CD14-positive monocyte (primary cell): Measurements from ENCODE around the gene RNF135. TPM values are rescaled to one million over a fixed set of nuclear protein-coding genes. Genes with fewer than 3 reads are reported as not detected.
A peak's percentile ranks its signal among the peaks of the same experiment; 100 is the strongest.
"Not testable (repeated sequence)": the region's sequence is repeated elsewhere in the genome, so short reads cannot be mapped to it uniquely, and the experiment has no call there.

Experiments used
- DNase-seq, 3 donors: peaks; one replicate each; pipeline ENCODE4 v3.0.0-alpha.2; 2011 to 2022
- H2AFZ ChIP-seq: 2 replicates; pipeline ENCODE4 v1.6.0; 2012; ENCODE audit warnings: mild to moderate bottlenecking, low read depth, low read length, inconsistent platforms; ENCODE audit not compliant: insufficient read depth, poor library complexity, severe bottlenecking
- H3K27ac ChIP-seq, 2 donors: 1 replicate in 1 of 2; 2 replicates in 1 of 2; pipeline ENCODE4 v1.5.1; 2012 to 2013; ENCODE audit warnings: low read length in 2 of 2, control low read depth in 1 of 2, inconsistent platforms in 1 of 2, low read depth in 1 of 2, mild to moderate bottlenecking in 1 of 2
- H3K27me3 ChIP-seq, 2 donors: one replicate each; pipeline versions ENCODE4 v1.6.0 to v1.6.1; 2011 to 2013; ENCODE audit warnings: low read length in 2 of 2; ENCODE audit not compliant: control insufficient read depth in 2 of 2, insufficient read depth in 2 of 2
- H3K36me3 ChIP-seq, 2 donors: replicated peaks in 1 of 2; 1 replicate in 1 of 2; 2 replicates in 1 of 2; pipeline versions ENCODE4 v1.5.1 to v1.6.1; 2012 to 2013; ENCODE audit warnings: low read length in 2 of 2, control low read depth in 1 of 2, inconsistent platforms in 1 of 2, mild to moderate bottlenecking in 1 of 2; ENCODE audit not compliant: insufficient read depth in 2 of 2, control insufficient read depth in 1 of 2
- H3K4me1 ChIP-seq, 2 donors: 1 replicate in 1 of 2; 2 replicates in 1 of 2; pipeline versions ENCODE4 v1.5.1 to v1.6.1; 2012 to 2013; ENCODE audit warnings: low read length in 2 of 2, control low read depth in 1 of 2, inconsistent platforms in 1 of 2, mild to moderate bottlenecking in 1 of 2, moderate library complexity in 1 of 2; ENCODE audit not compliant: insufficient read depth in 2 of 2, control insufficient read depth in 1 of 2
- H3K4me2 ChIP-seq: replicated peaks from 2 replicates; pipeline ENCODE3; 2012; ENCODE audit warnings: low read length, moderate library complexity, mild to moderate bottlenecking; ENCODE audit not compliant: poor library complexity, severe bottlenecking; ENCODE audit errors: extremely low read depth
- H3K4me3 ChIP-seq, 3 experiments: fragments of 200-600 bp in 1 of 3; sonication (generic) in 1 of 3; replicated peaks in 1 of 3; 1 replicate in 2 of 3; 2 replicates in 1 of 3; pipeline ENCODE4 v1.5.1; 2011 to 2013; ENCODE audit warnings: low read length in 3 of 3, mild to moderate bottlenecking in 3 of 3, control low read depth in 2 of 3, low read depth in 2 of 3, inconsistent platforms in 1 of 3, moderate library complexity in 1 of 3
- H3K79me2 ChIP-seq: 2 replicates; pipeline ENCODE4 v1.6.0; 2012; ENCODE audit warnings: mild to moderate bottlenecking, control low read depth, inconsistent platforms, low read length, moderate library complexity; ENCODE audit not compliant: insufficient read depth
- H3K9ac ChIP-seq: 2 replicates; pipeline ENCODE4 v1.6.0; 2017; ENCODE audit warnings: low read length, mild to moderate bottlenecking; ENCODE audit not compliant: insufficient read depth, poor library complexity, severe bottlenecking
- H3K9me3 ChIP-seq, 2 donors: replicated peaks in 1 of 2; 1 replicate in 1 of 2; 2 replicates in 1 of 2; pipeline versions ENCODE4 v1.5.1 to v1.6.1; 2012 to 2013; ENCODE audit warnings: low read length in 2 of 2, control low read depth in 1 of 2; ENCODE audit not compliant: control insufficient read depth in 1 of 2, insufficient read depth in 1 of 2
- H4K20me1 ChIP-seq: 2 replicates; pipeline ENCODE4 v1.6.0; 2012; ENCODE audit warnings: mild to moderate bottlenecking, low read length, control low read depth, moderate library complexity; ENCODE audit not compliant: insufficient read depth
- H3K27ac Mint-ChIP-seq, 7 donors: one replicate each; pipeline ENCODE4 v1.8.0; 2020; ENCODE audit warnings: mild to moderate bottlenecking in 7 of 7, mixed read lengths in 7 of 7, moderate library complexity in 6 of 7, inconsistent platforms in 2 of 7
- H3K27me3 Mint-ChIP-seq, 3 donors: one replicate each; pipeline ENCODE4 v1.8.0; 2021 to 2022; ENCODE audit warnings: low read depth in 3 of 3, mild to moderate bottlenecking in 3 of 3, mixed read lengths in 3 of 3, moderate library complexity in 3 of 3, inconsistent platforms in 1 of 3
- H3K36me3 Mint-ChIP-seq, 2 donors: one replicate each; pipeline ENCODE4 v1.8.0; 2020; ENCODE audit warnings: mixed read lengths in 2 of 2, inconsistent platforms in 1 of 2, mild to moderate bottlenecking in 1 of 2
- H3K4me1 Mint-ChIP-seq: one replicate; pipeline ENCODE4 v1.8.0; 2020; ENCODE audit warnings: mild to moderate bottlenecking, mixed read lengths
- H3K4me3 Mint-ChIP-seq, 2 donors: one replicate each; pipeline ENCODE4 v1.8.0; 2020; ENCODE audit warnings: mild to moderate bottlenecking in 2 of 2, mixed read lengths in 2 of 2, moderate library complexity in 1 of 2
- H3K9me3 Mint-ChIP-seq, 7 donors: one replicate each; pipeline ENCODE4 v1.8.0; 2020 to 2022; ENCODE audit warnings: mixed read lengths in 7 of 7, mild to moderate bottlenecking in 6 of 7, moderate library complexity in 6 of 7, inconsistent platforms in 2 of 7
- WGBS: methylation state at CpG from one replicate; pipeline ENCODE4 v1.1.5; 2013; ENCODE audit warnings: missing lambda C conversion rate; ENCODE audit not compliant: insufficient coverage; 5-methylcytosine and 5-hydroxymethylcytosine counted together
- intact Hi-C, 2 donors: fragments of 100-400 bp; cut with micrococcal nuclease; formaldehyde crosslinking; loops; one replicate each; pipeline versions ENCODE4 v1.15.0 to v1.15.1; 2023
- polyA plus RNA-seq, 3 donors: library from polyadenylated mRNA; depleted of rRNA in 1 of 3; unstranded in 2 of 3; stranded (reverse) in 1 of 3; fragments of 300-500 nt in 2 of 3; fragments of >200 nt in 1 of 3; fragmentation: Illumina TruSeq in 2 of 3; gene quantifications; 1 replicate in 2 of 3; 2 replicates in 1 of 3; pipeline ENCODE4 v1.2.3, GENCODE V29; 2012 to 2021
- TF ChIP-seq, protein P1 (sequence below): fragments of 200-600 bp; IDR thresholded peaks from one replicate; pipeline ENCODE4 v1.8.0; 2022; ENCODE audit warnings: antibody characterized with exemption, mild to moderate bottlenecking

Gene RNF135
- polyA plus RNA-seq, 3 donors: 51.4 to 74.8 (median 66.6) TPM

DNA sequence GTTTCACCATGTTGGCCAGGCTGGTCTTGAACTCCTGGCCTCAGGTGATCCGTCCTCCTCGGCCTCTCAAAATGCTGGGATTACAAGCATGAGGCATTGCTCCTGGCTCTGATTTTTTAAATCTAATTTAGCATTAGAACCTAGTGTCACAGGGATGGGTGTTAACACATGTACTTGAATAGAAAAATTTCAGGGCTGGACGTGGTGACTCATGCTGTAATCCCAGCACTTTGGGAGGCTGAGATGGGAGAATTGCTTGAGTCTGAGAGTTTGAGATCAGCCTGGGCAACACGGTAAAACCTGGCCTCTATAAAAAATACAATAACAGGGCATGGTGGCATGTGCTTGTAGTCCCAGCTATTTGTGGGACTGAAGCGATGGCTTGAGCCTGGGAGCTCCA lies 6.0 kb upstream of the RNF135 start:
- DNase-seq: no peak
- no peaks in the 10 kb centered on the region for H3K9me3 Mint-ChIP-seq

DNA sequence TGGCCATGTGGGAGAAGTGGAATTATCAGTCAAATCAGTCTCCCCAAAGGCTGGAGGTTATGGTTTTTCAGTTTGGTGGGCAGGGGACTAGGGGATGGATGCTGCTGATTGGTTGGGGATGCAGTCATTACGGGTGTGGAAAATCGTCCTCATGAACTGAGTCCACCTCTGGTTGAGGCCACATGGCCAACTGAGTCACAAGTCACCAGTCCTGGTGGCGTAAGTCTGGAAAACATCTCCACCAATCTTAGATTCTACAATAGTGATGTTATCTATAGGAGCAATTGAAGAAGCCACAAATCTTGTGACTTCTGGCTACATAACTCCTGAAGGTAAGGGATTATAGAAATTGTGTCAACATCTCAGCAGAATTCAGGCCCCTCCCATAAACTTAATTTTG lies 5.2 kb upstream of the RNF135 start:
- H3K27me3 ChIP-seq: no peaks in the 10 kb centered on the region
- peaks cover 0 to 12% of the 10 kb centered on the region in 2 donors for H3K36me3 ChIP-seq
- Mint-ChIP-seq H3K9me3 (no peaks in the 10 kb centered on the region), H3K4me1 (peaks cover 60% of the 10 kb centered on the region), H3K27ac (peak overlapping the region in 1 of 7 donors; percentile 30), H3K36me3 (peaks cover 12 to 21% of the 10 kb centered on the region in 2 donors), H3K27me3 (no peaks in the 10 kb centered on the region), H3K4me3 (no peak overlapping the region)
- no peak overlapping the region for H3K27ac ChIP-seq
- TF ChIP-seq, protein P1, sequence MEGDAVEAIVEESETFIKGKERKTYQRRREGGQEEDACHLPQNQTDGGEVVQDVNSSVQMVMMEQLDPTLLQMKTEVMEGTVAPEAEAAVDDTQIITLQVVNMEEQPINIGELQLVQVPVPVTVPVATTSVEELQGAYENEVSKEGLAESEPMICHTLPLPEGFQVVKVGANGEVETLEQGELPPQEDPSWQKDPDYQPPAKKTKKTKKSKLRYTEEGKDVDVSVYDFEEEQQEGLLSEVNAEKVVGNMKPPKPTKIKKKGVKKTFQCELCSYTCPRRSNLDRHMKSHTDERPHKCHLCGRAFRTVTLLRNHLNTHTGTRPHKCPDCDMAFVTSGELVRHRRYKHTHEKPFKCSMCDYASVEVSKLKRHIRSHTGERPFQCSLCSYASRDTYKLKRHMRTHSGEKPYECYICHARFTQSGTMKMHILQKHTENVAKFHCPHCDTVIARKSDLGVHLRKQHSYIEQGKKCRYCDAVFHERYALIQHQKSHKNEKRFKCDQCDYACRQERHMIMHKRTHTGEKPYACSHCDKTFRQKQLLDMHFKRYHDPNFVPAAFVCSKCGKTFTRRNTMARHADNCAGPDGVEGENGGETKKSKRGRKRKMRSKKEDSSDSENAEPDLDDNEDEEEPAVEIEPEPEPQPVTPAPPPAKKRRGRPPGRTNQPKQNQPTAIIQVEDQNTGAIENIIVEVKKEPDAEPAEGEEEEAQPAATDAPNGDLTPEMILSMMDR: no peak
- H2AFZ ChIP-seq: no peak overlapping the region
- H3K4me2 ChIP-seq: no peak overlapping the region
- WGBS: 90% methylated on average over 2 of the region's 3 CpGs
- peak in 1 of 3 donors; percentile 58 for DNase-seq
- H3K4me1 ChIP-seq: peaks cover 58 to 77% of the 10 kb centered on the region in 2 donors
- no peak overlapping the region for H3K4me3 ChIP-seq
- no peaks in the 10 kb centered on the region for H4K20me1 ChIP-seq
- intact Hi-C loops: loop anchor here in 1 of 2 donors (5.0 kb wide), 1 partner anchor 87 kb away; no protein-coding TSS in a partner anchor
- no peak overlapping the region for H3K9ac ChIP-seq
- H3K79me2 ChIP-seq: peaks cover 39% of the 10 kb centered on the region
- no peaks in the 10 kb centered on the region for H3K9me3 ChIP-seq

More for the DNA sequence above, 6.0 kb upstream of the RNF135 start:
- H3K27ac Mint-ChIP-seq: peak overlapping the region in 5 of 7 donors; percentile 40 to 89 (median 54)
- H3K4me3 ChIP-seq: no peak overlapping the region
- no peaks in the 10 kb centered on the region for H4K20me1 ChIP-seq
- H3K36me3 Mint-ChIP-seq: peaks cover 12 to 21% of the 10 kb centered on the region in 2 donors
- H3K36me3 ChIP-seq: peaks cover 0 to 12% of the 10 kb centered on the region in 2 donors
- H3K4me3 Mint-ChIP-seq: no peak overlapping the region
- intact Hi-C loops: loop anchor here in 1 of 2 donors (5.0 kb wide), 1 partner anchor 87 kb away; no protein-coding TSS in a partner anchor
- no peak overlapping the region for H3K9ac ChIP-seq
- no peaks in the 10 kb centered on the region for H3K9me3 ChIP-seq
- peaks cover 31% of the 10 kb centered on the region for H3K79me2 ChIP-seq
- H3K4me2 ChIP-seq: no peak overlapping the region
- TF ChIP-seq, protein P1: no peak
- peaks cover 62 to 76% of the 10 kb centered on the region in 2 donors for H3K4me1 ChIP-seq
- H3K4me1 Mint-ChIP-seq: peaks cover 60% of the 10 kb centered on the region
- no peaks in the 10 kb centered on the region for H3K27me3 ChIP-seq
- 83% methylated on average over 1 of the region's 5 CpGs for WGBS
- no peak overlapping the region for H2AFZ ChIP-seq
- H3K27me3 Mint-ChIP-seq: no peaks in the 10 kb centered on the region
- H3K27ac ChIP-seq: peak overlapping the region in 1 of 2 donors; percentile 48

DNA sequence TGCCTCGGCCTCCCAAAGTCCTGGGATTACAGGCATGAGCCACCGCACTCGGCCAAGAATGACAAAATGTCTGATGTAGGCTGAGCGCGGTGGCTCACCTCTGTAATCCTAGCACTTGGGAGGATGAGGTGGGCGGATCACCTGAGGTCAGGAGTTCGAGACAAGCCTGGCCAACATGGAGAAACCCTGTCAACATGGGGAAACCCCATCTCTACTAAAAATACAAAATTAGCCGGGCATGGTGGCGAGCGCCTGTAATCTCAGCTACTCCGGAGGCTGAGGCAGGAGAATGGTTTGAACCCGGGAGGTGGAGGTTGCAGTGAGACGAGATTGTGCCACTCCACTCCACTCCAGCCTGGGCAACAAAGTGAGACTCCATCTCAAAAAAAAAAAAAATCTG lies 2.9 kb upstream of the RNF135 start:
- not testable (repeated sequence) for H3K27me3 ChIP-seq, H4K20me1 ChIP-seq, DNase-seq, H3K27me3 Mint-ChIP-seq, H3K9me3 Mint-ChIP-seq, H3K9me3 ChIP-seq
- H3K36me3 Mint-ChIP-seq: peaks cover 16 to 24% of the 10 kb centered on the region in 2 donors
- Histone ChIP-seq H3K4me2 (peak overlapping the region; percentile 91), H3K36me3 (peaks cover 0 to 12% of the 10 kb centered on the region in 2 donors), H3K79me2 (peaks cover 55% of the 10 kb centered on the region), H3K9ac (peak overlapping the region; percentile 15), H3K27ac (peak overlapping the region; percentile 87 to 95), H3K4me3 (peak overlapping the region in 1 of 3 experiments; percentile 82), H2AFZ (peak overlapping the region; percentile 3), H3K4me1 (peaks cover 40 to 70% of the 10 kb centered on the region in 2 donors)
- H3K4me1 Mint-ChIP-seq: peaks cover 51% of the 10 kb centered on the region
- 94% methylated on average over 5 of the region's 13 CpGs for whole genome bisulfite sequencing
- intact Hi-C loops: loop anchor here in 1 of 2 donors (5.0 kb wide), 1 partner anchor 84 kb away; no protein-coding TSS in a partner anchor
- H3K4me3 Mint-ChIP-seq: peak overlapping the region in 1 of 2 donors; percentile 76
- H3K27ac Mint-ChIP-seq: peak overlapping the region; percentile 96 to 99 (median 98)
